HG03460 (cell line): ENCODE data around the gene BEST1.

Experiments used
- ATAC-seq: cut with Tn5 transposase; IDR thresholded peaks from one replicate; pipeline ENCODE4 v1.9.1; 2021; ENCODE audit not compliant: unreplicated experiment

The BEST1 gene

GRCh38 chr11:61950035-61950547 is at the start of gene BEST1:
Gene BEST1 (plus strand): TSS chr11:61950351. CDS start chr11:61951807, 1,456 bp downstream.
- no peak for ATAC-seq

DNA sequence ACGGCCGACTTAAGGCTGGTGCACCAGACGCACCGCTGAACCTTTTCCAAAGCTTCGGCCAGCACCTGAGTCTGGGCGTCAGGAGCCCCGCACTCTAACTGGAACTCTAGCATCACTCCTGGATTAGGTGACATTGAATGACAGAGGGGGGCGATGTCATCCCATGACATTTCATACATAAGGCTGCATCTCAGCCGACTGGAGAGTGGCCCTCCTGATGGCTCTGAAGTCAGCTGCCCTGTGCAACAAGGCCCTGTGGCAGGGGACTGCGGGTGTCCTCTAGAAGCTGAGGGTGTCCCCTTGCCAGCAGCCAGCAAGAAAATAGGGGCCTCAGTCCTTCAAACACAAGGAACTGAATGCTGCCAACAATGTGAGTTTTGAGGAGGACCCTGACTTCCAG is 48.8 kb upstream of the BEST1 start:
- ATAC-seq, result no peak

DNA sequence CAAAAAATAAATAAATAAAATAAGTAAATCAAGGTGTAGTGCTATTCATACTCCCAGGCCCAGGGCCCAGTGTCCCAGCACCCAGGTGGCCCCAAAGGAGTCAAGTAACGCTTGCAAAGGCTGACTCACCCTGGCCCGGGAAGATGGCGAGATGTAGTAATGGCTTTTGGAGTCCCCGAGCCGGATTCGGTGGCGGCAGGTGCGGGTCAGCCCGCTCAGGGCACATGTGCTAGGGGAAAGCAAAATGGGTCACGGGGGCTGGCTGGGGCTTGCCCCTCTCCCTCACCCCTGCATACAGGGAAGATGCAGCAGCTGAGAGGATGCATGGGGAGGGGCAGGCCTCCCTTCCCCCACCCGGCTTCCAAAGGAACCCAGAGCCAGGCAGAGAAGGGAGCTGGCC is 47.8 kb upstream of the BEST1 start:
- ATAC-seq, result no peak

- ATAC-seq, result no peak
Measured at GRCh38 chr11:61903845-61904244, 46.3 kb upstream of the BEST1 start.

DNA sequence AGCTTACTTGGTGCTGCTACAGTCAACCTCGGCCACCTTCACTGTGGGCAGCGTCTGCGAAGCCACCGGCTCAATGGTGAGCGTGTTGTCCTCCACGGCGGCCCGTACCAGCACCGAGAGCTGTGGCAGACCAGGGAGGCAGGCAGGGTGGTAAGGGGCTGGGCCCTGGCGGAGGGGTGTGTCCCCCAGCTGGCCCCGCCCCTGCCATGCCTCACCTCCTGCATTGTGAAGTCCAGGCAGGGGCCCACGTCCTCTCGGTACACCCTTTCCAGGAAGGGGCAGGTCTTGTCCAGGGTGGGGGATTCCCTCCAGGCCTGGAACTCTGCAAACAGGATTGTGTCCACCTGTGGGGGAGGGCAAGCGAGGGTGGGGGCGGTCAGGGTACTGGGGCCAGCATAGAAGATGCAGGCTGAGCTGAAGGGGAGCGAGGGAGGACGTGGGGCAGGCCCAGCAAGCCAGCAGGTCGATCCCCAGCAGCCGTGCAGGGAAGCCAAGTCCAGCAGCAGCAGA is 45.6 kb upstream of the BEST1 start:
- no peak for ATAC-seq

- ATAC-seq, result no peak
Measured at GRCh38 chr11:61905067-61905696, 45.0 kb upstream of the BEST1 start.

DNA sequence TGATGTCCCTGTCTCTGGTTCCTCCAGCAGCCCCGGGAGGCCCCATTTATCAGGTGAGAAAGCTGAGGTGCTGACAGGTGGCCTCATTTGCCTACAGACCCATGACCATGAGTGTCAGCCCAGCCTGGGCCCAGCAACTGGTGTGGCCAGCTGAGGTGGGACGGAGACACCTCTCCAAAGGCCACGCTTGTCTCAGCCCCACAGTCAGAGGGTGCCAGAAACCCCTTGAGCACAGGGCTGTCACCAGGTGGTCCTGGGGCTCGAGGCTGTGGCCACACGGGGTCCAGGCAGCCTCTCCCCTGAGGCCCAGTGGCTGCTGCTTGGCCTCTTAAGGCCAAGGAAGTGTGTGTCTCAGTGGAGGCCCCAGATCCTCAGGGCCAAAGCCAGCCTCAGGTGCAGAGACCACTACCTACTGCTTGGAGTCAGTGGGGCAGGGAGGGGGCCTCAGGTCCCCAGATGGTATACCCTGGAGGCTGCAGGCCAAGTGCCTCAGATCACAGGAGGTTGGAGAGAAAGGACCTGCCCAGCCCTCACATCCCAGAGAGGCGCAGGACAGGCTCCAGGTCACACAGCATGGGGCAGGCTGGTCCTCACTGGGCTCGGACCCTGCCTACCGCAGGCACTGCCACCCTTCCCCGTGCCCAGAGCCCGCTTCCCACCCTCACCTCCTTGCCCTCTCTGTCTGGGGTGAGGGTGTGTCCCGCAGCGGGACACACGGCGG is 44.2 kb upstream of the BEST1 start:
- ATAC-seq, result no peak

DNA sequence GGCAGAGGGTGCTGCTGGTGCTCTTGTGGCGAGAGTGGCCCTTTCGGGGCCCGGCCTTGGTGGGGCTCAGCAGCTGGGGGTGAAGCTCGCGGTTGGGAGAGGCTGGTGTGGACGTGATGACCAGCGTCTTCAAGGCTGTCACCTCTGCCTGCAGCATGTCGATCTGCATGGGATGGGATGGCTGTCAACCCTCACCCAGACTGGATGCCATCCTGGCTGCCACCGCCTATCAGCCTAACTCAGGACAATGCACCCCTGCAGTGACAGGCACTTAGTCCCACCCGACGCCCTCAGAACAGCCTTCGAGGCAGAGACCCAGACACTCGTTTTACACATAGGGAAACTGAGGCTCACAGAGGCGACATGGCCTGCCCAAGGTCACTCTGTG is 43.6 kb upstream of the BEST1 start:
- no peak for ATAC-seq

- ATAC-seq, result no peak
Measured at GRCh38 chr11:61907282-61907681, 42.9 kb upstream of the BEST1 start.

DNA sequence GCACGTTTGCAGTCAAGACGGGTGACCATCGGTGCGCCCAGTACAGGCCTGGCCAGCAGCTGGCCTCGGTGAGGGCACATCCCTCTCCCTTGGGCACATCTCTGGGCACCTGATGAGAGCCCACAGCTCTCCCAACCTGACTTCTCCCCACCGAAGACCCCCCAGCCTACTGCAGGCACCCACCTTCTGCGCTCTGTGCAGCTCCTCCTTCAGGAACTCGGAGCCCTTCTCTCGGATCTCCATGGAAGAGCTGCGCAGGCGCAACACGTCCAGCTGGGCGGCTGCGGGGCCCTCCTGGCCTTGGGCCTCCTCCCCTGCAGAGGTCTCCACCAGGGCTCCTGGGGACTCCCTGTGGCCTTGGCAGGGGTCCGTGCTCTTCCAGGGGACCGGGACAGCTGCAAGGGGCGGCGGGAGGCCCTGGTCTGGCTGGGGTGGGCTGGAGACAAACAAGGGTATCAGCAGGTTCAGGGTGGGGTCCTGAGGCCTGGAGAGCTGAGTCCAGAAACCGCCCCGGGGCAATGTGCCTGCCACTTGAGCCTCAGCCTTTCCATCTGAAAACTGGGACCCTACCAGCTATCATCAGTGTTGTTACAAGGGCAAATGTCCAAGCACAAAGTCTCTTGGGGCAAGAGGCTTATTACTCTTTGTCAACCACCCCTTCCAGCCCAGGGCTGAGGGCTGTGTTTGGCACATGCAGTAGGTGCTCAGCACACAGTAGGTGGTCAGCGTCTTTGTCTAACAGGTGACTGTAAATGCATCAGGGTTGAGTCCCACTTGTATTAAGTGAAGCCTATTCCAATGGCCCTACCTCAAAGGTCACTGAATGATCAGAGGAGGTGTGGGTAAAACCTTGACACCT is 42.1 kb upstream of the BEST1 start:
- ATAC-seq, result no peak

DNA sequence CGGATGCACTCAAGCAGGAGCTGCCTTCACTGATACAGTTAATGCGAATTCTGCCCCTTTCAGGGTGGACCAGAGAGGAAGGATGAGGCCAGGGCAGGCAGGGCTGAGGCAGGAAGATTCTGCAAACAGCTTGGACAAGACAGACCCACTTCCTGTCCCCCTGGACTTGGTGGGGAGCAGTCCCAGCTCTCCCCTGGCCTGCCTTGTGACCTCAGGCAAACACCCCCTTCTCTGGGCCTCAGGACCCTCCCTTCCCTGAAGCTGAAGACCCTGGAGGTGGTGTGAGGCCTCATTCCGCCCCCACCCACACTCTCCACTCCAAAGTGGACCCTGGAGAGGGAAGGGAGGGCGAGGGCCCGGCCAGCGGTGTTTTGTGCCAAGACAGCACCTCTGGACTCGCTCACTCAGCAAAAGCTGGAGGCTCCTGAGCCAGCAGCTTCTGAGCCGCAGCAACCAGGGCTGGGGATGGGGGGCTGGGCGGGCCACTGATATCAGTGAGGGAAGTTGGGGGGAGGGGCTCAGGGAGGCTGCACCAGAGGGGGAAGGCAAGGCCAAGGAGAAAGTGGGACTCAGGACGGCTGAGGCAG is 41.3 kb upstream of the BEST1 start:
- no peak for ATAC-seq

DNA sequence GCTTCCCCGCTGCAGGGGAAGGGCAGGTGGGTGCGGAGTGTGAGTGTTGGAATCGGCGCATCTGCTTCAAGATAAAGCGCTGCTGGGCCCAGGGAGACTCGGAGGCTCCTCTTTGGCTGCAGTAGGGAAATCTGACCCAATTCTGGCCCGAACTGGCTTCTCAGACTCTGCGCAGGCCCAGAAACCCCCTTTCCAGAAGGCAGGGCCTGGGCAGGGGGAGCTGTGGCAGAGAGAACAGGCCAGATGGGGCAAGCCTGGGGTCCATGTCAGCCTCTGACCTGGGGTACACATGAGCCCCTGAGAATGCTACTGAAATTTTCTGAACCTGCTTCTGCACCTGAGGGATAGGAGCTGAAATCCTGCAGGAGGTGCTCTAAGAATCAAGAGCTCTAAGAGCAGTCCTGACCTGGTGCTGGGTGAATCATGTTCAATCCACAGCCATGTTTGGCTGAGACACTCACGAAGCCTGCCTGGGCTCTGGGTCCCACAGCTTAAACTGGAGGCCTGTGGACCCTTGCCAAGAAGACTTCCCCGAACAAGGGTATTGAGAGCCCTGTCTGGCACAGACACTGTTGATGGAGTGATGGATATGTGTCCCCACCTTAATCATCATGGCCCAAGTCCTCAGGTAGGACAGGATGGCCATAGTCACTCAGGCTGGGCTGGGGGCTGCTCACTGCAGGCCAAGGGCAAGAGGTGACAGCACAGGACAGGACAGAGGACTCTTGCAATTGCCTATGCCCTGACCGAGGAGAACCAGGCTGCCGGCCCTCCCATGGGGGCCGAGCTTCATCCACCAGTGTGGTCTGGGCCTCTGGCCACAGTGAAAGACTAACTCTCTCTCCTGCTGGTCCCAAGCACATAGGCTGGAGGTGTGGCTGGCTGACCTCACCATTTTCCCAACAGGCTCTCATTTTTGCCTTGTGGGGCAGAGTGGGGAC is 39.7 kb upstream of the BEST1 start:
- no peak for ATAC-seq

DNA sequence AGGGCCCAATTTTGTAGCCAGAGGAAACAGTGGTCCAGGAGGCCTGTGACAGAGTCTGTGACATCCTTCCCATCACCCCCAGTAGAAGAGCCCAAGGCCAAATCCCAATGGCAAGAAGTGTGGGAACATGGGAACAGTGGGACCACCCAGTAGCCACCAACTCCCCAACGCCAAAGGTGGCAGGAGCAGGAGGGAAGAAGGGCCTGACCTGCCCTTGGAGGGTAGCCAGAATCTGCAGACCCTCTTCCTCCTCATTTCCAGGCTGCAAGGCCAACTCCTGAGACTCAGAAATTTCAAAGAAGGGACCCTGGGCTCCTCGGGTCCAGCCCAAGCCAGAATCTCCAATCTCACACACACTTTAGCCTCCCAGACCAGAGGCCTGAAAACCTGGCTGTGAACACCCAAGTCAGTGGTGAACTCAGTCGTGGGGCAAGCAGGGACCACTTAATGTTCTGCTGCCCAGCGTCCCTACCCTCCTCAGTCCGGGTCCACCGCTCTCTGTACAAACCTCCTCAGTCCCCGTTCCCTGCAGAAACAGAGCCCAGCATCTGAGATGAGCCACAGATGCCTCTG is 38.9 kb upstream of the BEST1 start:
- no peak for ATAC-seq

GRCh38 chr11:61911701-61912529 is 38.2 kb upstream of the BEST1 start:
- ATAC-seq, result no peak

DNA sequence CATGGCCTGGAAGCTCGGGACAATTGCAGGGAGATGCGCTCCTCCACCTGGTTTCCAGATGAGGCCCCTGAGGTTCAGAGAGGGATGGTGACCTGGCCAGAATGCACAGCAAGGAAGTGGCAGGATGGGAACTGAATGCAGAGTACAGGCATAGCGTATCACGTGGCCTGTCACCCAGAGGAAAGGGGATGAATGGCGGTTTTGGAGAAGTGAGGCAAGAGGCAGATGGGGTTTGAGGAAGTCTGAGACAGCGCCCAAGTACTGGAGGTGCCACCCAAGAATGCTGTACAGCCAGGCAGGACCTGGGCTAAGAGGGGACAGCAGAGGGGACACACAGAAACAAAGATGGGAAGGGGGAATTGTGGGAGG is 37.6 kb upstream of the BEST1 start:
- no peak for ATAC-seq

- no peak for ATAC-seq
Measured at GRCh38 chr11:61912991-61913698, 37.0 kb upstream of the BEST1 start.

- ATAC-seq, result no peak
Measured at GRCh38 chr11:61913699-61914395, 36.3 kb upstream of the BEST1 start.
